ENCODE data around the gene C2orf92.

Gene C2orf92

GRCh38 chr2:97750017-97750416, 80.5 kb downstream of the C2orf92 start:
- H3K27me3 Mint-ChIP-seq = no peaks in the 10 kb centered on the region
- H3K4me1 Mint-ChIP-seq = peaks cover 39% of the 10 kb centered on the region
- no peak overlapping the region for H3K4me3 Mint-ChIP-seq
- DNase-seq (no peak), ATAC-seq (no peak)
- H3K9me3 Mint-ChIP-seq = no peaks in the 10 kb centered on the region
- H3K27ac Mint-ChIP-seq = no peak overlapping the region

- H3K9me3 Mint-ChIP-seq = no peaks in the 10 kb centered on the region
- ATAC-seq (no peak), DNase-seq (no peak)
- H3K27ac Mint-ChIP-seq = no peak overlapping the region
- peaks cover 24% of the 10 kb centered on the region for H3K4me1 Mint-ChIP-seq
- no peaks in the 10 kb centered on the region for H3K27me3 Mint-ChIP-seq
- no peak overlapping the region for H3K4me3 Mint-ChIP-seq
Observed at GRCh38 chr2:97751752-97752151, 82.2 kb downstream of the C2orf92 start.

All from stimulated activated naive CD8-positive, alpha-beta T cell treated with anti-CD3 and anti-CD28 coated beads, Interleukin-15, amount 100 ng/mL, for 72 hours (primary cell).